Adrenal gland (tissue), 19 donors: Measurements from ENCODE around the gene UBC. TPM values are rescaled to one million over a fixed set of nuclear protein-coding genes. Genes with fewer than 3 reads are reported as not detected.
A peak's percentile ranks its signal among the peaks of the same experiment; 100 is the strongest.

Experiments
- DNase-seq, 7 donors: peaks; one replicate each; pipeline ENCODE4 v3.0.0-alpha.2; 2019 to 2020
- H3K27ac ChIP-seq, 5 donors: fragments of 200-600 bp; sonication (generic) in 4 of 5; 1 replicate in 3 of 5; 2 replicates in 2 of 5; pipeline versions ENCODE4 v1.5.1 to v1.8.0; 2016 to 2020; ENCODE audit warnings: mild to moderate bottlenecking in 1 of 5
- H3K27me3 ChIP-seq: fragments of 200-600 bp; 2 replicates; pipeline ENCODE4 v1.8.0; 2021
- H3K36me3 ChIP-seq, 2 donors: fragments of 200-600 bp; replicated peaks in 1 of 2; 1 replicate in 1 of 2; 2 replicates in 1 of 2; pipeline versions ENCODE4 v1.5.1 to v1.8.0; 2018 to 2022
- H3K4me1 ChIP-seq, 2 donors: fragments of 200-600 bp; replicated peaks in 1 of 2; 1 replicate in 1 of 2; 2 replicates in 1 of 2; pipeline versions ENCODE4 v1.5.1 to v1.8.0; 2018 to 2021
- H3K4me3 ChIP-seq, 4 donors: fragments of 200-600 bp; sonication (generic) in 3 of 4; one replicate each; pipeline ENCODE4 v1.5.1; 2016 to 2018
- H3K9me3 ChIP-seq, 3 donors: fragments of 200-600 bp; sonication (generic) in 1 of 3; replicated peaks in 1 of 3; 1 replicate in 2 of 3; 2 replicates in 1 of 3; pipeline versions ENCODE4 v1.5.1 to v1.8.0; 2016 to 2021
- CTCF ChIP-seq, 6 experiments: fragments of 450-650 bp in 4 of 6; fragments of 200-600 bp in 2 of 6; sonication (generic) in 1 of 6; IDR thresholded peaks; 1 replicate in 5 of 6; 2 replicates in 1 of 6; pipeline versions ENCODE4 v1.5.1 to v1.8.0; 2016 to 2021; ENCODE audit warnings: antibody characterized with exemption in 6 of 6, mild to moderate bottlenecking in 2 of 6, moderate library complexity in 1 of 6
- POLR2A ChIP-seq, 2 donors: fragments of 450-650 bp; IDR thresholded peaks; one replicate each; pipeline ENCODE4 v1.6.1; 2017; ENCODE audit warnings: antibody characterized with exemption in 2 of 2, mild to moderate bottlenecking in 2 of 2, moderate library complexity in 1 of 2
- WGBS, 4 donors: extraction: QIAGEN DNeasy Blood & Tissue Kit in 2 of 4; methylation state at CpG; one replicate each; pipeline versions ENCODE4 v1.1.5 to v1.1.7; 2013 to 2017; 5-methylcytosine and 5-hydroxymethylcytosine counted together
- intact Hi-C, 2 donors: fragments of 100-400 bp; cut with DNase I; formaldehyde crosslinking; loops; one replicate each; pipeline versions ENCODE4 v1.14.1 to v1.15.0; 2022 to 2023
- long read RNA-seq, 10 donors: library from polyadenylated mRNA in 3 of 10; unstranded in 2 of 10; stranded (forward) in 1 of 10; transcript quantifications; one replicate each; pipeline ENCODE4 v2.0.0 and lab custom pipeline, GENCODE V29; 2021 to 2026
- polyA plus RNA-seq, 3 donors: library from polyadenylated mRNA; stranded (reverse); fragments of 200-250 nt in 2 of 3; fragments of 350-450 nt in 1 of 3; fragmentation: Illumina TruSeq in 1 of 3; extraction: RNeasy Lipid Tissue Mini Kit (QIAGEN cat#74804) in 1 of 3; gene quantifications; one replicate each; pipeline ENCODE4 v1.2.3, GENCODE V29; 2013 to 2014
- total RNA-seq, 9 donors: library from RNA; depleted of rRNA in 4 of 9; stranded (reverse); fragments of >200 nt in 4 of 9; fragments of 120-200 nt in 1 of 9; fragmentation: NEBNext Ultra II Directional in 1 of 9; extraction: Animal tissue kit (Norgen Biotek cat#: 25700) in 1 of 9; gene quantifications; one replicate each; pipeline versions ENCODE4 v1.1.0 to v1.2.4, GENCODE V29; 2013 to 2023
- donor health status: healthy with polysubstance abuse.
- donor health status: Bipolar disorder and iron deficiency.
- donor health status: DM: yes; HTN: yes; CAD: no.
- donor health status: DM: no; HTN: no; CAD: no.
- donor health status: DM: no; HTN: no; CAD: no.
- donor health status: DM: yes; HTN: yes; CAD: no.

Gene UBC
- total RNA-seq (1,000 to 10,000 TPM in 5 of 9 donors, 100 to 1,000 TPM in 4; 896 to 1,869 (median 1,111) TPM), polyA plus RNA-seq (1,000 to 10,000 TPM in 2 of 3 donors, 100 to 1,000 TPM in 1; 797 to 1,499 (median 1,129) TPM)
- long read RNA-seq, donor 1, transcript UBC-205 (1 exons, 3,745 nt), result major isoform, 761 of 1,312 reads
- long read RNA-seq, donor 1, transcript UBC-201 (2 exons, 2,688 nt), result minor isoform, 550 of 1,312 reads
- long read RNA-seq, donor 1, partial matches to known transcripts, result 0 of 1,312 reads
- long read RNA-seq, donor 1, other reads (novel, unspliced or antisense), result 0 of 1,312 reads
- long read RNA-seq, donor 2, transcript UBC-205 (1 exons, 3,745 nt), result major isoform, 1,013 of 1,457 reads
- long read RNA-seq, donor 2, transcript UBC-201 (2 exons, 2,688 nt), result minor isoform, 437 of 1,457 reads
- long read RNA-seq, donor 2, partial matches to known transcripts, result 0 of 1,457 reads
- long read RNA-seq, donor 2, other reads (novel, unspliced or antisense), result 0 of 1,457 reads
- long read RNA-seq, donor 3, transcript UBC-205 (1 exons, 3,745 nt), result major isoform, 349 of 677 reads
- long read RNA-seq, donor 3, transcript UBC-201 (2 exons, 2,688 nt), result minor isoform, 321 of 677 reads
- long read RNA-seq, donor 3, partial matches to known transcripts, result 0 of 677 reads
- long read RNA-seq, donor 3, other reads (novel, unspliced or antisense), result 5 of 677 reads
- long read RNA-seq, donor 4, transcript UBC-205 (1 exons, 3,745 nt), result minor isoform, 91 of 372 reads
- long read RNA-seq, donor 4, transcript UBC-201 (2 exons, 2,688 nt), result major isoform, 271 of 372 reads
- long read RNA-seq, donor 4, partial matches to known transcripts, result 0 of 372 reads
- long read RNA-seq, donor 4, other reads (novel, unspliced or antisense), result 8 of 372 reads
- long read RNA-seq, donor 5, transcript UBC-205 (1 exons, 3,745 nt), result minor isoform, 228 of 2,369 reads
- long read RNA-seq, donor 5, transcript UBC-201 (2 exons, 2,688 nt), result major isoform, 2,109 of 2,369 reads
- long read RNA-seq, donor 5, transcript UBC-204 (2 exons, 624 nt), result minor isoform, 13 of 2,369 reads
- long read RNA-seq, donor 5, partial matches to known transcripts, result 2 of 2,369 reads
- long read RNA-seq, donor 5, other reads (novel, unspliced or antisense), result 15 of 2,369 reads
- long read RNA-seq, donor 6, transcript UBC-201 (2 exons, 2,688 nt), result minor isoform, 130 of 466 reads
- long read RNA-seq, donor 6, transcript UBC-205 (1 exons, 3,745 nt), result major isoform, 325 of 466 reads
- long read RNA-seq, donor 6, partial matches to known transcripts, result 0 of 466 reads
- long read RNA-seq, donor 6, other reads (novel, unspliced or antisense), result 11 of 466 reads
- long read RNA-seq, donor 7, transcript UBC-201 (2 exons, 2,688 nt), result minor isoform, 213 of 818 reads
- long read RNA-seq, donor 7, transcript UBC-205 (1 exons, 3,745 nt), result major isoform, 599 of 818 reads
- long read RNA-seq, donor 7, partial matches to known transcripts, result 0 of 818 reads
- long read RNA-seq, donor 7, other reads (novel, unspliced or antisense), result 5 of 818 reads
- long read RNA-seq, donor 8, transcript UBC-201 (2 exons, 2,688 nt), result minor isoform, 710 of 2,220 reads
- long read RNA-seq, donor 8, transcript UBC-205 (1 exons, 3,745 nt), result major isoform, 1,506 of 2,220 reads
- long read RNA-seq, donor 8, partial matches to known transcripts, result 0 of 2,220 reads
- long read RNA-seq, donor 8, other reads (novel, unspliced or antisense), result 0 of 2,220 reads
- long read RNA-seq, donor 9, transcript UBC-201 (2 exons, 2,688 nt), result minor isoform, 203 of 841 reads
- long read RNA-seq, donor 9, transcript UBC-205 (1 exons, 3,745 nt), result major isoform, 580 of 841 reads
- long read RNA-seq, donor 9, partial matches to known transcripts, result 0 of 841 reads
- long read RNA-seq, donor 9, other reads (novel, unspliced or antisense), result 56 of 841 reads
- long read RNA-seq, donor 10, transcript UBC-205 (1 exons, 3,745 nt), result major isoform, 523 of 617 reads
- long read RNA-seq, donor 10, transcript UBC-201 (2 exons, 2,688 nt), result minor isoform, 78 of 617 reads
- long read RNA-seq, donor 10, partial matches to known transcripts, result 9 of 617 reads
- long read RNA-seq, donor 10, other reads (novel, unspliced or antisense), result 6 of 617 reads

GRCh38 chr12:124914392-124915238 lies at the start of gene UBC:
TSS of gene UBC (minus strand) at chr12:124914650. CDS start at chr12:124913771, 879 bp downstream.
- peak; percentile 91 to 98 (median 94) for DNase-seq
- intact Hi-C loops, result no loop called here
- TF ChIP-seq POLR2A (IDR thresholded peaks at IDR 0.05), result peak; percentile 100
- peak in 1 of 6 experiments; percentile 15 for TF ChIP-seq CTCF (IDR thresholded peaks at IDR 0.05)
- H3K27me3 ChIP-seq, result no peaks in the 10 kb centered on the region
- H3K27ac ChIP-seq, result peak within 1 kb of the TSS; percentile 93 to 100 (median 99)
- no peaks in the 10 kb centered on the region for H3K9me3 ChIP-seq
- H3K36me3 ChIP-seq, result peaks cover 0 to 31% of the 10 kb centered on the region in 2 donors
- peak within 1 kb of the TSS; percentile 79 to 99 (median 90) for H3K4me3 ChIP-seq
- WGBS, 4 donors, result 0 to 1% (median 1%) methylated on average over 2 to 85 of the region's 85 CpGs
- H3K4me1 ChIP-seq, result peaks cover 48 to 61% of the 10 kb centered on the region in 2 donors

- TF ChIP-seq POLR2A (IDR thresholded peaks at IDR 0.05), result no peak
- no peak for TF ChIP-seq CTCF (IDR thresholded peaks at IDR 0.05)
- Histone ChIP-seq H3K9me3 (no peaks in the 10 kb centered on the region), H3K4me1 (no peaks in the 10 kb centered on the region), H3K27ac (no peak overlapping the region), H3K4me3 (no peak overlapping the region), H3K36me3 (peaks cover 0 to 68% of the 10 kb centered on the region in 2 donors), H3K27me3 (no peaks in the 10 kb centered on the region)
- no peak for DNase-seq
- WGBS, 4 donors, result 89 to 95% (median 94%) methylated on average over 7 to 8 of the region's 8 CpGs
- intact Hi-C loops, result no loop called here
These were observed 48.8 kb upstream of the UBC start for GRCh38 chr12:124963211-124963610.

GRCh38 chr12:124961055-124961454 lies 46.6 kb upstream of the UBC start:
- H3K9me3 ChIP-seq, result no peaks in the 10 kb centered on the region
- H3K4me3 ChIP-seq, result no peak overlapping the region
- H3K4me1 ChIP-seq, result no peaks in the 10 kb centered on the region
- H3K27ac ChIP-seq, result no peak overlapping the region
- intact Hi-C loops, result no loop called here
- 84 to 92% (median 89%) methylated on average over 29 of the region's 29 CpGs for WGBS, 4 donors
- no peak for DNase-seq
- no peaks in the 10 kb centered on the region for H3K27me3 ChIP-seq
- TF ChIP-seq CTCF (IDR thresholded peaks at IDR 0.05) (no peak), POLR2A (IDR thresholded peaks at IDR 0.05) (no peak)
- peaks cover 0 to 58% of the 10 kb centered on the region in 2 donors for H3K36me3 ChIP-seq
